Measurements from ENCODE around the gene RARA. TPM values are rescaled to one million over a fixed set of nuclear protein-coding genes. Genes with fewer than 3 reads are reported as not detected.
A peak's percentile ranks its signal among the peaks of the same experiment; 100 is the strongest.

Gene RARA
- polyA plus RNA-seq, 3 donors, result 14.9 to 63.9 (median 29.4) TPM

GRCh38 chr17:40338941-40339649 is 30.1 kb downstream of the RARA start:
- peaks cover 71% of the 10 kb centered on the region for H3K4me1 Mint-ChIP-seq
- peaks cover 39 to 63% of the 10 kb centered on the region in 2 donors for H3K36me3 Mint-ChIP-seq
- no peaks in the 10 kb centered on the region for H3K9me3 ChIP-seq (replicated peaks in 1 of 2; ENCODE audit: control insufficient read depth in 1 of 2, insufficient read depth in 1 of 2, low read length in 2 of 2)
- peaks cover 1 to 4% (median 2%) of the 10 kb centered on the region in 3 donors for H3K27me3 Mint-ChIP-seq (ENCODE audit: low read depth in 3 of 3)
- 18% methylated on average over 8 of the region's 13 CpGs for WGBS (ENCODE audit: insufficient coverage)
- no peak overlapping the region for H3K9ac ChIP-seq (ENCODE audit: insufficient read depth, low read length, poor library complexity, severe bottlenecking)
- H3K4me1 ChIP-seq (ENCODE audit: control insufficient read depth in 1 of 2, insufficient read depth in 2 of 2, low read length in 2 of 2), result peaks cover 81 to 83% of the 10 kb centered on the region in 2 donors
- peaks cover 43% of the 10 kb centered on the region for H4K20me1 ChIP-seq (ENCODE audit: insufficient read depth, low read length)
- H3K4me2 ChIP-seq (replicated peaks; ENCODE audit: extremely low read depth, low read length, poor library complexity, severe bottlenecking), result peak overlapping the region; percentile 90
- no peaks in the 10 kb centered on the region for H3K27me3 ChIP-seq (ENCODE audit: control insufficient read depth in 2 of 2, insufficient read depth in 2 of 2, low read length in 2 of 2)
- peak overlapping the region in 1 of 3 experiments; percentile 99 for H3K4me3 ChIP-seq (replicated peaks in 1 of 3; ENCODE audit: low read depth in 2 of 3, low read length in 3 of 3)
- H3K36me3 ChIP-seq (replicated peaks in 1 of 2; ENCODE audit: control insufficient read depth in 1 of 2, insufficient read depth in 2 of 2, low read length in 2 of 2), result peaks cover 7 to 24% of the 10 kb centered on the region in 2 donors
- H2AFZ ChIP-seq (ENCODE audit: insufficient read depth, low read depth, low read length, poor library complexity, severe bottlenecking), result no peak overlapping the region
- intact Hi-C loops (cut with micrococcal nuclease), result no loop called here
- no peak for TF ChIP-seq CTCF (IDR thresholded peaks at IDR 0.05)
- peaks cover 0 to 4% (median 0%) of the 10 kb centered on the region in 7 donors for H3K9me3 Mint-ChIP-seq
- peaks cover 97% of the 10 kb centered on the region for H3K79me2 ChIP-seq (ENCODE audit: insufficient read depth, low read length)
- H3K27ac ChIP-seq (ENCODE audit: low read depth in 1 of 2, low read length in 2 of 2), result peak overlapping the region; percentile 25 to 97
- DNase-seq, result no peak
- H3K4me3 Mint-ChIP-seq, result peak overlapping the region; percentile 56 to 60
- H3K27ac Mint-ChIP-seq, result peak overlapping the region; percentile 80 to 97 (median 90)

DNA sequence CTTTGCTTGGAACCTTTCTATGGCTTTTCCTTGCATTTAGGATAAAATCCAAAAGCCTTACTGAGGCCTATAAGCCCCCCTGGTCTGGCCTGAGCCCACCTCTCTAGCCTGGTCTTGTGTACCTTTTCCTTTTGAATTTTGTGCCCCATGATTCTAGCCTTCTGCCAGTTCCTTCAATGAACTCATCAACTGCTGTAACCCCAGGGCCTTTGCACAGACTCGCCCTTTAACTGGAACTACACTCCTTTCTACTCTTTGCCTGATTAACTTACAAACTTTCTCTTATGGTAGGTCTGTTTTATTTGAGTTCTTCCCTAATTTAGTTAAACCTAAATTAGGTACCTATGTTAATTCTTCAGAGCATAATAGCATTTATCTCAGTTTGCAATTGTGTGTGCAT is 31.3 kb downstream of the RARA start:
- H3K9me3 Mint-ChIP-seq, result peaks cover 0 to 4% (median 0%) of the 10 kb centered on the region in 7 donors
- Histone ChIP-seq H3K36me3 (replicated peaks in 1 of 2; ENCODE audit: control insufficient read depth in 1 of 2, insufficient read depth in 2 of 2, low read length in 2 of 2) (peaks cover 7 to 24% of the 10 kb centered on the region in 2 donors), H2AFZ (ENCODE audit: insufficient read depth, low read depth, low read length, poor library complexity, severe bottlenecking) (no peak overlapping the region), H3K9ac (ENCODE audit: insufficient read depth, low read length, poor library complexity, severe bottlenecking) (peak overlapping the region; percentile 95), H4K20me1 (ENCODE audit: insufficient read depth, low read length) (peaks cover 53% of the 10 kb centered on the region), H3K9me3 (replicated peaks in 1 of 2; ENCODE audit: control insufficient read depth in 1 of 2, insufficient read depth in 1 of 2, low read length in 2 of 2) (no peaks in the 10 kb centered on the region), H3K4me3 (replicated peaks in 1 of 3; ENCODE audit: low read depth in 2 of 3, low read length in 3 of 3) (peak overlapping the region in 1 of 3 experiments; percentile 99), H3K79me2 (ENCODE audit: insufficient read depth, low read length) (peaks cover 97% of the 10 kb centered on the region), H3K4me1 (ENCODE audit: control insufficient read depth in 1 of 2, insufficient read depth in 2 of 2, low read length in 2 of 2) (peaks cover 81 to 83% of the 10 kb centered on the region in 2 donors), H3K4me2 (replicated peaks; ENCODE audit: extremely low read depth, low read length, poor library complexity, severe bottlenecking) (peak overlapping the region; percentile 90), H3K27ac (ENCODE audit: low read depth in 1 of 2, low read length in 2 of 2) (peak overlapping the region; percentile 32 to 97), H3K27me3 (ENCODE audit: control insufficient read depth in 2 of 2, insufficient read depth in 2 of 2, low read length in 2 of 2) (no peaks in the 10 kb centered on the region)
- no CpG with 5 or more reads among the region's 1 CpG for WGBS (ENCODE audit: insufficient coverage)
- intact Hi-C loops (cut with micrococcal nuclease), result loop anchor here in 1 of 2 donors (2.0 to 5.0 kb wide), 2 partner anchors 18 to 33 kb away; partner anchors contain the start of gene RARA
- peaks cover 70% of the 10 kb centered on the region for H3K4me1 Mint-ChIP-seq
- H3K4me3 Mint-ChIP-seq, result peak overlapping the region; percentile 60 to 99
- peaks cover 43 to 67% of the 10 kb centered on the region in 2 donors for H3K36me3 Mint-ChIP-seq
- H3K27ac Mint-ChIP-seq, result peak overlapping the region; percentile 88 to 97 (median 95)
- DNase-seq, result no peak
- TF ChIP-seq CTCF (IDR thresholded peaks at IDR 0.05), result no peak
- peaks cover 1 to 4% (median 2%) of the 10 kb centered on the region in 3 donors for H3K27me3 Mint-ChIP-seq (ENCODE audit: low read depth in 3 of 3)

All from CD14-positive monocyte (primary cell).